Thoracic aorta endothelial cell (primary cell): Measurements from ENCODE around the gene LAIR2. TPM values are rescaled to one million over a fixed set of nuclear protein-coding genes. Genes with fewer than 3 reads are reported as not detected.

Experiments used
- small RNA-seq: library from RNA; depleted of rRNA; stranded (forward); fragments of <200 nt; gene quantifications from one replicate; pipeline ENCODE3, GENCODE V24; 2012
- total RNA-seq: library from RNA; depleted of rRNA; stranded (reverse); fragments of >200 nt; gene quantifications from 2 replicates; pipeline ENCODE4 v1.2.3, GENCODE V29; 2012

The LAIR2 gene, protein sequence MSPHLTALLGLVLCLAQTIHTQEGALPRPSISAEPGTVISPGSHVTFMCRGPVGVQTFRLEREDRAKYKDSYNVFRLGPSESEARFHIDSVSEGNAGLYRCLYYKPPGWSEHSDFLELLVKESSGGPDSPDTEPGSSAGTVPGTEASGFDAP
- total RNA-seq: not detected in 2 replicates

GRCh38 chr19:54502518-54503048 lies at the start of gene LAIR2:
TSS of gene LAIR2 (plus strand) at chr19:54502831. CDS start at chr19:54502919, 88 bp downstream.

DNA sequence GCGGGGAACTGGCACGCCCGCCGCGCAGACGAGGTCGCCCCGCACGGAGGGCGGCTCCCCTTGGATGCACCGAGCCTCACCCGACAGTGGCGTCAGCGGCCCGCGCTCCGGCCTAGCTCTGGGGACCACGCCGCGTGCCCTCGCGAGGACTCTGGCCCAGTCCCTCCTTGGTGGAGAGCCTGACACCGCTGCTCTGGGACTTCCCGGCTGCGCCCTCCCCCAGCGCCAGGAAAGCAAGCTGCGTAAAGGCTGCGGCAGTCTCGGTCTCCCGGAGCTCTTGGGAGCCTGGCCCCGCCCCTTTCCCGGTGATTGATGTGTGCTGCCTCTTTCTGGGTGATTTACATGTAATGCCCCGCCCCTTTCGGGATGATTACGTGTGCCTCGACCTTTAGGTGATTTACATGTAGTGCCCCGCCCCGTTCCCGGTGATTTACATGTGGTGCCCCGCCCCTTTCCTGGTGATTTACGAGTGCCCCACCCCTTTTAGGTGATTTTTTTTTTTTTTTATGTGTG lies 39.0 kb upstream of the LAIR2 start, which contains the start of gene LENG9:
Gene LENG9, minus strand, starts transcription at position 248 of the 513 bp plus-strand sequence. CDS start 252 bp downstream, outside the sequence.

GRCh38 chr19:54473071-54473891 lies 29.4 kb upstream of the LAIR2 start, which contains the start of gene CDC42EP5:
TSS of gene CDC42EP5 (minus strand) at chr19:54473296. CDS start at chr19:54465547, 7,749 bp downstream.

Small RNA genes within 50 kb of the gene (small RNA-seq; reads per million reads assigned to genes)
- gene AC245036.2: not detected

Other genes with a start within 250 kb of the LAIR2 start
- gene LILRB5, start 245.6 kb upstream of the LAIR2 start, total RNA-seq: 0.07 TPM in 1 of 2 replicates, not detected in the other
- gene LILRB2, start 221.7 kb upstream of the LAIR2 start, total RNA-seq: not detected in 2 replicates
- gene LILRA5, start 189.7 kb upstream of the LAIR2 start, total RNA-seq: not detected in 2 replicates
- gene LILRA4, start 163.7 kb upstream of the LAIR2 start, total RNA-seq: not detected in 2 replicates
- gene LAIR1, start 137.9 kb upstream of the LAIR2 start, total RNA-seq: not detected in 2 replicates
- gene TTYH1, start 87.4 kb upstream of the LAIR2 start, total RNA-seq: not detected in 2 replicates
- 46.4 and 74.3 TPM in 2 replicates for gene LENG8, start 53.6 kb upstream of the LAIR2 start, total RNA-seq
- 3.6 TPM in 2 replicates for gene LENG9, start 39.1 kb upstream of the LAIR2 start, total RNA-seq
- gene CDC42EP5, start 29.5 kb upstream of the LAIR2 start, total RNA-seq: 27.1 and 27.4 TPM in 2 replicates
- gene LILRA2, start 71.0 kb downstream of the LAIR2 start, total RNA-seq: not detected in 2 replicates
- not detected in 2 replicates for gene LILRA1, start 90.8 kb downstream of the LAIR2 start, total RNA-seq
- not detected in 2 replicates for gene LILRB1, start 127.7 kb downstream of the LAIR2 start, total RNA-seq
- gene LILRB4, start 160.2 kb downstream of the LAIR2 start, total RNA-seq: not detected in 2 replicates
- gene KIR3DL3, start 221.6 kb downstream of the LAIR2 start, total RNA-seq: not detected in 2 replicates
- not detected in 2 replicates for gene KIR2DL3, start 235.7 kb downstream of the LAIR2 start, total RNA-seq